HepG2 (cell line): ENCODE data around the gene ACER3. TPM values are rescaled to one million over a fixed set of nuclear protein-coding genes. Genes with fewer than 3 reads are reported as not detected.

Experiments
- ATAC-seq: fragments of 200-7000 bp; cut with Tn5 transposase; 3 replicates; pipeline ENCODE4 v1.9.1; 2020; ENCODE audit warnings: mild to moderate bottlenecking, moderate library complexity
- BruUV-seq: library from RNA; stranded (reverse); fragments of 400-500 nt; replicated peaks from 2 replicates; lab custom pipeline; 2021; lab: Mats Ljungman, UMichigan
- CTCF ChIA-PET: fragments of 300-600 bp; formaldehyde crosslinking; extraction: SDS; loops from one replicate; lab custom pipeline; 2021; ENCODE audit warnings: low total read pairs, inconsistent platforms, low intra/inter-chr PET ratio; lab: Yijun Ruan, JAX
- POLR2A ChIA-PET: fragments of 350-600 bp; sonication (Branson Sonifier 250); formaldehyde crosslinking; loops from one replicate; lab custom pipeline; 2020; ENCODE audit warnings: antibody characterized with exemption, inconsistent platforms; lab: Yijun Ruan, JAX
- DNase-seq: peaks from one replicate; pipeline ENCODE4 v3.0.0-alpha.2; 2015; ENCODE audit warnings: low spot score
- FAIRE-seq: peaks from 3 replicates; lab custom pipeline; 2011; peaks lifted over from hg19 to GRCh38; lab: Jason Lieb, UNC
- H2AFZ ChIP-seq: one replicate; pipeline ENCODE4 v1.6.1; 2011; ENCODE audit warnings: low read length, inconsistent platforms
- H3K27ac ChIP-seq: fragments of 300-600 bp; 3 replicates; pipeline ENCODE4 v1.8.0; 2011; ENCODE audit warnings: mixed run types, mild to moderate bottlenecking, mixed read lengths, low read length, inconsistent platforms; ENCODE audit not compliant: insufficient read depth; ENCODE audit errors: extremely low read length
- H3K27me3 ChIP-seq, 2 experiments: fragments of 200-600 bp in 1 of 2; 2 replicates in 1 of 2; 3 replicates in 1 of 2; pipeline versions ENCODE4 v1.6.0 to v1.8.0; 2011; ENCODE audit warnings: low read length in 2 of 2, mild to moderate bottlenecking in 2 of 2, moderate library complexity in 2 of 2, inconsistent platforms in 1 of 2; ENCODE audit not compliant: insufficient read depth in 2 of 2, control insufficient read depth in 1 of 2
- H3K36me3 ChIP-seq, 2 experiments: fragments of 200-600 bp in 1 of 2; replicated peaks in 1 of 2; 2 replicates in 1 of 2; 3 replicates in 1 of 2; pipeline versions ENCODE4 v1.5.1 to v1.8.0; 2011; ENCODE audit warnings: low read length in 2 of 2, inconsistent platforms in 1 of 2; ENCODE audit not compliant: insufficient read depth in 2 of 2, control insufficient read depth in 1 of 2
- H3K4me1 ChIP-seq: 2 replicates; pipeline ENCODE4 v1.5.1; 2012; ENCODE audit warnings: low read length, inconsistent platforms; ENCODE audit not compliant: insufficient read depth
- H3K4me2 ChIP-seq: 2 replicates; pipeline ENCODE4 v1.6.0; 2011; ENCODE audit warnings: low read depth, low read length, inconsistent platforms
- H3K4me3 ChIP-seq, 3 experiments: fragments of 200-600 bp in 1 of 3; sonication (generic), shearing (Covaris generic) in 1 of 3; replicated peaks in 1 of 3; 2 replicates each; pipeline ENCODE4 v1.5.1; 2011 to 2016; ENCODE audit warnings: low read length in 3 of 3, inconsistent platforms in 2 of 3, low read depth in 2 of 3, mild to moderate bottlenecking in 2 of 3, control low read depth in 1 of 3, mixed read lengths in 1 of 3; ENCODE audit not compliant: insufficient read depth in 1 of 3
- H3K79me2 ChIP-seq: one replicate; pipeline ENCODE4 v1.6.1; 2011; ENCODE audit warnings: low read length, inconsistent platforms; ENCODE audit not compliant: insufficient read depth
- H3K9ac ChIP-seq: 2 replicates; pipeline ENCODE4 v1.6.0; 2011; ENCODE audit warnings: mild to moderate bottlenecking, low read depth, low read length, inconsistent platforms; ENCODE audit not compliant: insufficient read depth
- H3K9me3 ChIP-seq: 2 replicates; pipeline ENCODE4 v1.5.1; 2012; ENCODE audit warnings: mild to moderate bottlenecking, low read length
- H4K20me1 ChIP-seq: 2 replicates; pipeline ENCODE4 v1.6.0; 2011; ENCODE audit warnings: inconsistent platforms, mild to moderate bottlenecking, low read length, moderate library complexity; ENCODE audit not compliant: insufficient read depth
- FOXJ3 ChIP-seq: sonication (generic); formaldehyde crosslinking; IDR thresholded peaks from 2 replicates; pipeline ENCODE4 v1.4.0; 2020; ENCODE audit warnings: missing genetic modification reagents, mild to moderate bottlenecking, borderline replicate concordance
- GZF1 ChIP-seq: sonication (generic); formaldehyde crosslinking; IDR thresholded peaks from 2 replicates; pipeline ENCODE4 v1.5.1; 2020; ENCODE audit warnings: mild to moderate bottlenecking, missing genetic modification reagents
- STAT6 ChIP-seq: sonication (generic); formaldehyde crosslinking; IDR thresholded peaks from 2 replicates; pipeline ENCODE4 v1.4.0; 2020; ENCODE audit warnings: missing genetic modification reagents, mild to moderate bottlenecking, borderline replicate concordance
- XRCC5 ChIP-seq: fragments of 200-400 bp; formaldehyde crosslinking; optimal IDR thresholded peaks from 2 replicates; pipeline ENCODE3; 2017; ENCODE audit warnings: mild to moderate bottlenecking, low read length
- ZNF256 ChIP-seq: sonication (generic); formaldehyde crosslinking; conservative IDR thresholded peaks from 2 replicates; pipeline ENCODE4 v1.4.0; 2020; ENCODE audit warnings: missing genetic modification reagents
- ZNF616 ChIP-seq: sonication (generic); formaldehyde crosslinking; IDR thresholded peaks from 2 replicates; pipeline ENCODE4 v1.5.0; 2020; ENCODE audit warnings: low read depth, mild to moderate bottlenecking, missing genetic modification reagents
- WGBS: methylation state at CpG from one replicate; pipeline ENCODE4 v1.1.6; 2017; ENCODE audit warnings: low lambda C conversion rate; 5-methylcytosine and 5-hydroxymethylcytosine counted together
- in situ Hi-C: cut with HindIII; loops from 2 replicates; pipeline ENCODE4 v1.10.0; 2017; ENCODE audit warnings: low pct_unique_long_range_greater_than_20kb; ENCODE audit not compliant: extremely low pct_ligation_motif_present
- intact Hi-C: fragments of 100-400 bp; cut with micrococcal nuclease; formaldehyde crosslinking; loops from one replicate; pipeline ENCODE4 v1.10.0; 2022; ENCODE audit not compliant: unreplicated experiment
- polyA plus RNA-seq, 8 experiments: library from polyadenylated mRNA; depleted of rRNA in 3 of 8; stranded (reverse) in 7 of 8; unstranded in 1 of 8; fragments of >200 nt; fragmentation: Illumina TruSeq in 4 of 8; extraction: Trizol in 4 of 8; gene quantifications; 2 replicates each; pipeline versions ENCODE4 v1.2.1 to v1.2.3, GENCODE V29; 2011 to 2016; ENCODE audit warnings: low read depth in 4 of 8, missing spikeins in 1 of 8, mixed read lengths in 1 of 8; ENCODE audit not compliant: insufficient read depth in 1 of 8
- total RNA-seq, 5 experiments: library from RNA; depleted of rRNA; stranded (reverse); fragments of >200 nt; fragmentation: Illumina TruSeq; extraction: Trizol; gene quantifications; 2 replicates each; pipeline ENCODE4 v1.2.3, GENCODE V29; 2016; ENCODE audit warnings: low read depth in 1 of 5
- TF ChIP-seq, protein P1 (sequence below): sonication (generic); formaldehyde crosslinking; IDR thresholded peaks from 2 replicates; pipeline ENCODE4 v1.9.0; 2021; ENCODE audit warnings: missing genetic modification reagents, borderline replicate concordance
- TF ChIP-seq, protein P2 (sequence below): sonication (generic); formaldehyde crosslinking; IDR thresholded peaks from 2 replicates; pipeline ENCODE4 v1.8.1; 2023; ENCODE audit warnings: mild to moderate bottlenecking, missing genetic modification reagents, borderline replicate concordance
- TF ChIP-seq, protein P3 (sequence below), 2 experiments: sonication (generic) in 1 of 2; formaldehyde crosslinking in 1 of 2; IDR thresholded peaks; 2 replicates each; pipeline versions ENCODE4 v1.6.1 to v1.9.0; 2014 to 2022; ENCODE audit warnings: antibody characterized with exemption in 1 of 2, borderline replicate concordance in 1 of 2, inconsistent platforms in 1 of 2, low read depth in 1 of 2, missing genetic modification reagents in 1 of 2

Gene ACER3
- total and polyA plus RNA-seq, 2 of the 13 experiments (the other 11 are each of a cell fraction or from before 2014, with no cell fraction given), result 6.0 to 9.8 TPM

DNA sequence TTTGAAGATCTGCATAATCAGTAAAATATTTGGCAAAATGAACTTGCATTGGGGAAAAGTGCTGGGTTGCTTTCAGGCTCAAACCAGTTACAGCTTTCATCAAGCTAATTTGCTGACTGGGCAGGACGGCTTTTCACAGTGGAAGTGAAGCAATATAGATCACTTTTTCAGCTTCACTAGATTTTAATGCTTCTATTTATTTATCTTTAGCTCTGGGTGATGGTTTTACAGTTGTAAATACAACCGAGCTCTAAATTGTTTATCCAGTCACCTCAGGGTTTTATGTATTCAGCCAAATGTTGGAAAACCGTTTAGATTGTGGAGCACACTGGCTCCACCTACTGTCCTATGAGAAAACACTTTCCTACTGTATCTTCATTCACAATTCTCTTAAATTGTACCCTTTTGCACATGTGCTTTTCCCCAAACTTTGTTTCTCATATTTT, 58.2 kb downstream of the ACER3 start:
- ATAC-seq, result peak; percentile 57; the same call in 2 of the 3 replicates
- no peak overlapping the region for H3K4me3 ChIP-seq
- peaks cover 13% of the 10 kb centered on the region for H3K4me1 ChIP-seq
- DNase-seq, result peak; percentile 58
- no peak overlapping the region for H2AFZ ChIP-seq
- no peaks in the 10 kb centered on the region for H3K79me2 ChIP-seq
- no peaks in the 10 kb centered on the region for H3K27me3 ChIP-seq
- H3K9ac ChIP-seq, result no peak overlapping the region
- POLR2A ChIA-PET, result no interaction called here
- intact Hi-C loops, result loop anchor here (1.0 to 5.0 kb wide), 5 partner anchors 109 to 197 kb away; partner anchors contain the start of gene B3GNT6
- no TSS peak for BruUV-seq
- no peaks in the 10 kb centered on the region for H3K9me3 ChIP-seq
- 23% methylated on average over 3 of the region's 3 CpGs for WGBS
- H4K20me1 ChIP-seq, result no peaks in the 10 kb centered on the region; the same call in 1 of the 2 replicates
- H3K4me2 ChIP-seq, result peak overlapping the region; percentile 28
- in situ Hi-C loops, result loop anchor here (5.0 to 25.0 kb wide), 4 partner anchors 112 to 182 kb away; partner anchors contain the start of gene B3GNT6
- CTCF ChIA-PET, result interaction anchor here (0.8 to 4.8 kb wide), 10 partner anchors 13 to 197 kb away, joined by 3 to 40 read pairs (median 10); no protein-coding TSS in a partner anchor
- H3K36me3 ChIP-seq, result no peaks in the 10 kb centered on the region
- no peak overlapping the region for H3K27ac ChIP-seq
- no peak for FAIRE-seq
- TF ChIP-seq, protein P1, sequence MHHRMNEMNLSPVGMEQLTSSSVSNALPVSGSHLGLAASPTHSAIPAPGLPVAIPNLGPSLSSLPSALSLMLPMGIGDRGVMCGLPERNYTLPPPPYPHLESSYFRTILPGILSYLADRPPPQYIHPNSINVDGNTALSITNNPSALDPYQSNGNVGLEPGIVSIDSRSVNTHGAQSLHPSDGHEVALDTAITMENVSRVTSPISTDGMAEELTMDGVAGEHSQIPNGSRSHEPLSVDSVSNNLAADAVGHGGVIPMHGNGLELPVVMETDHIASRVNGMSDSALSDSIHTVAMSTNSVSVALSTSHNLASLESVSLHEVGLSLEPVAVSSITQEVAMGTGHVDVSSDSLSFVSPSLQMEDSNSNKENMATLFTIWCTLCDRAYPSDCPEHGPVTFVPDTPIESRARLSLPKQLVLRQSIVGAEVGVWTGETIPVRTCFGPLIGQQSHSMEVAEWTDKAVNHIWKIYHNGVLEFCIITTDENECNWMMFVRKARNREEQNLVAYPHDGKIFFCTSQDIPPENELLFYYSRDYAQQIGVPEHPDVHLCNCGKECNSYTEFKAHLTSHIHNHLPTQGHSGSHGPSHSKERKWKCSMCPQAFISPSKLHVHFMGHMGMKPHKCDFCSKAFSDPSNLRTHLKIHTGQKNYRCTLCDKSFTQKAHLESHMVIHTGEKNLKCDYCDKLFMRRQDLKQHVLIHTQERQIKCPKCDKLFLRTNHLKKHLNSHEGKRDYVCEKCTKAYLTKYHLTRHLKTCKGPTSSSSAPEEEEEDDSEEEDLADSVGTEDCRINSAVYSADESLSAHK (CRISPR knock-in tag), result no peak
- TF ChIP-seq FOXJ3 (CRISPR knock-in tag) (no peak), XRCC5 (no peak), STAT6 (no peak), ZNF616 (no peak), GZF1 (CRISPR knock-in tag) (no peak), ZNF256 (no peak)
- TF ChIP-seq, protein P2, sequence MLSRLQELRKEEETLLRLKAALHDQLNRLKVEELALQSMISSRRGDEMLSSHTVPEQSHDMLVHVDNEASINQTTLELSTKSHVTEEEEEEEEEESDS (CRISPR knock-in tag), result no peak
- TF ChIP-seq, protein P3, sequence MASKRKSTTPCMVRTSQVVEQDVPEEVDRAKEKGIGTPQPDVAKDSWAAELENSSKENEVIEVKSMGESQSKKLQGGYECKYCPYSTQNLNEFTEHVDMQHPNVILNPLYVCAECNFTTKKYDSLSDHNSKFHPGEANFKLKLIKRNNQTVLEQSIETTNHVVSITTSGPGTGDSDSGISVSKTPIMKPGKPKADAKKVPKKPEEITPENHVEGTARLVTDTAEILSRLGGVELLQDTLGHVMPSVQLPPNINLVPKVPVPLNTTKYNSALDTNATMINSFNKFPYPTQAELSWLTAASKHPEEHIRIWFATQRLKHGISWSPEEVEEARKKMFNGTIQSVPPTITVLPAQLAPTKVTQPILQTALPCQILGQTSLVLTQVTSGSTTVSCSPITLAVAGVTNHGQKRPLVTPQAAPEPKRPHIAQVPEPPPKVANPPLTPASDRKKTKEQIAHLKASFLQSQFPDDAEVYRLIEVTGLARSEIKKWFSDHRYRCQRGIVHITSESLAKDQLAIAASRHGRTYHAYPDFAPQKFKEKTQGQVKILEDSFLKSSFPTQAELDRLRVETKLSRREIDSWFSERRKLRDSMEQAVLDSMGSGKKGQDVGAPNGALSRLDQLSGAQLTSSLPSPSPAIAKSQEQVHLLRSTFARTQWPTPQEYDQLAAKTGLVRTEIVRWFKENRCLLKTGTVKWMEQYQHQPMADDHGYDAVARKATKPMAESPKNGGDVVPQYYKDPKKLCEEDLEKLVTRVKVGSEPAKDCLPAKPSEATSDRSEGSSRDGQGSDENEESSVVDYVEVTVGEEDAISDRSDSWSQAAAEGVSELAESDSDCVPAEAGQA (IDR thresholded peaks at IDR 0.05; ENCODE audit: low read depth), result no peak
- TF ChIP-seq, protein P3 (CRISPR knock-in tag; IDR thresholded peaks at IDR 0.05; ENCODE audit: borderline replicate concordance), result no peak
